CD4-positive, alpha-beta T cell (primary cell): ENCODE results near the gene RPTOR. TPM values are rescaled to one million over a fixed set of nuclear protein-coding genes. Genes with fewer than 3 reads are reported as not detected.
"Not testable (repeated sequence)": the region's sequence is repeated elsewhere in the genome, so short reads cannot be mapped to it uniquely, and the experiment has no call there.

Experiments used
- ATAC-seq: fragments of 200-7000 bp; cut with Tn5 transposase; one replicate; pipeline ENCODE4 v1.10.0; 2022; ENCODE audit warnings: mild to moderate bottlenecking; ENCODE audit not compliant: poor library complexity
- CTCF ChIA-PET: fragments of 350-600 bp; sonication (Branson Sonifier 250); formaldehyde crosslinking; loops from one replicate; lab custom pipeline; 2021; ENCODE audit warnings: antibody characterized with exemption, inconsistent platforms; lab: Charles Lee
- POLR2A ChIA-PET: fragments of 350-600 bp; sonication (Branson Sonifier 250); formaldehyde crosslinking; loops from one replicate; lab custom pipeline; 2021; ENCODE audit warnings: antibody characterized with exemption, inconsistent platforms; lab: Charles Lee
- DNase-seq, 14 experiments: peaks; one replicate each; pipeline ENCODE4 v3.0.0-alpha.2; 2013 to 2020; ENCODE audit warnings: mixed read lengths in 2 of 14
- H3K27ac ChIP-seq, 2 donors: one replicate each; pipeline versions ENCODE4 v1.5.1 to v1.7.0; 2013; ENCODE audit warnings: low read length in 2 of 2, low read depth in 1 of 2, mild to moderate bottlenecking in 1 of 2
- H3K27me3 ChIP-seq, 2 experiments: 1 replicate in 1 of 2; 2 replicates in 1 of 2; pipeline versions ENCODE4 v1.6.1 to v1.7.0; 2013; ENCODE audit warnings: low read length in 2 of 2, control low read depth in 1 of 2, mild to moderate bottlenecking in 1 of 2, moderate library complexity in 1 of 2; ENCODE audit not compliant: insufficient read depth in 2 of 2, control insufficient read depth in 1 of 2
- H3K36me3 ChIP-seq: one replicate; pipeline ENCODE4 v1.6.1; 2013; ENCODE audit warnings: low read length, control low read depth; ENCODE audit not compliant: insufficient read depth
- H3K4me1 ChIP-seq: one replicate; pipeline ENCODE4 v1.6.1; 2013; ENCODE audit warnings: low read length, control low read depth; ENCODE audit not compliant: insufficient read depth
- H3K4me3 ChIP-seq: one replicate; pipeline ENCODE4 v1.5.1; 2013; ENCODE audit warnings: mild to moderate bottlenecking, low read length, moderate library complexity
- H3K9me3 ChIP-seq, 2 experiments: 1 replicate in 1 of 2; 2 replicates in 1 of 2; pipeline versions ENCODE4 v1.6.1 to v1.7.0; 2013; ENCODE audit warnings: low read length in 2 of 2, mild to moderate bottlenecking in 2 of 2, control low read depth in 1 of 2, moderate library complexity in 1 of 2; ENCODE audit not compliant: control insufficient read depth in 1 of 2, insufficient read depth in 1 of 2
- H3K27ac Mint-ChIP-seq: one replicate; pipeline ENCODE4 v1.8.0; 2020; ENCODE audit warnings: mixed read lengths
- H3K27me3 Mint-ChIP-seq: one replicate; pipeline ENCODE4 v1.8.0; 2021; ENCODE audit warnings: mixed read lengths
- H3K36me3 Mint-ChIP-seq: one replicate; pipeline ENCODE4 v1.8.0; 2021; ENCODE audit warnings: low read depth, mixed read lengths
- H3K4me1 Mint-ChIP-seq: one replicate; pipeline ENCODE4 v1.8.0; 2021; ENCODE audit warnings: low read depth, mixed read lengths
- H3K4me3 Mint-ChIP-seq: one replicate; pipeline ENCODE4 v1.8.0; 2020; ENCODE audit warnings: mild to moderate bottlenecking, mixed read lengths
- H3K9me3 Mint-ChIP-seq: one replicate; pipeline ENCODE4 v1.8.0; 2020; ENCODE audit warnings: mixed read lengths
- intact Hi-C, 2 experiments: fragments of 100-400 bp; cut with DNase I in 1 of 2; cut with micrococcal nuclease in 1 of 2; formaldehyde crosslinking; loops; one replicate each; pipeline versions ENCODE4 v1.15.1 to v1.9.0; 2023 to 2025; cut with DNase I, micrococcal nuclease
- total RNA-seq, 174 experiments: library from RNA in 2 of 174; stranded (reverse) in 2 of 174; gene quantifications; one replicate each; pipeline ENCODE4 v1.2.3 and lab custom pipeline; 2021 to 2026
- TF ChIP-seq, protein P1 (sequence below): fragments of 200-600 bp; IDR thresholded peaks from one replicate; pipeline ENCODE4 v1.8.0; 2022; ENCODE audit warnings: antibody characterized with exemption, mild to moderate bottlenecking

Gene RPTOR
- total RNA-seq, 2 experiments from 2014 or later = 45.0 to 47.1 TPM

DNA sequence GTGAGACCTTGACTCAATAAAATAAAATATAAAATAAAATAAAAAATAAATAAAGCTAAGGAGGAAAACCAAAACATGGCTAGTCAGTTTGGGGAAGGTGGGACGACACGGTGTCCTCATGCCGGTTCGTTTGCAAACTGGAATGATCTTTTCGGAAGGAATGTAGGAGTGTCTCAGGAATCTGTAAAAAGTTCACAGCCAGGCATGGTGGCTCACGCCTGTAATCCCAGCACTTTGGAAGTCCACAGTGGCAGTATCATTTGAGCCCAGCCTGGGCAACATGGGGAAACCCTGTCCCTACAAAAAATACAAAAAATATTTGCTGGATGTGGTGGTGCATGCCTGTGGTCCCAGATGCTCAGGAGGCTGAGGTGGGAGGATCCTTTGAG lies 14.7 kb upstream of the RPTOR start:
- Mint-ChIP-seq H3K27me3 (peaks cover 31% of the 10 kb centered on the region), H3K4me3 (no peak overlapping the region), H3K4me1 (no peaks in the 10 kb centered on the region), H3K36me3 (no peaks in the 10 kb centered on the region), H3K27ac (no peak overlapping the region), H3K9me3 (no peaks in the 10 kb centered on the region)
- Histone ChIP-seq H3K9me3 (no peaks in the 10 kb centered on the region), H3K36me3 (no peaks in the 10 kb centered on the region), H3K4me1 (no peaks in the 10 kb centered on the region), H3K27me3 (peaks cover 7 to 8% of the 10 kb centered on the region in 2 experiments), H3K27ac (no peak overlapping the region), H3K4me3 (no peak overlapping the region)
- TF ChIP-seq, protein P1, sequence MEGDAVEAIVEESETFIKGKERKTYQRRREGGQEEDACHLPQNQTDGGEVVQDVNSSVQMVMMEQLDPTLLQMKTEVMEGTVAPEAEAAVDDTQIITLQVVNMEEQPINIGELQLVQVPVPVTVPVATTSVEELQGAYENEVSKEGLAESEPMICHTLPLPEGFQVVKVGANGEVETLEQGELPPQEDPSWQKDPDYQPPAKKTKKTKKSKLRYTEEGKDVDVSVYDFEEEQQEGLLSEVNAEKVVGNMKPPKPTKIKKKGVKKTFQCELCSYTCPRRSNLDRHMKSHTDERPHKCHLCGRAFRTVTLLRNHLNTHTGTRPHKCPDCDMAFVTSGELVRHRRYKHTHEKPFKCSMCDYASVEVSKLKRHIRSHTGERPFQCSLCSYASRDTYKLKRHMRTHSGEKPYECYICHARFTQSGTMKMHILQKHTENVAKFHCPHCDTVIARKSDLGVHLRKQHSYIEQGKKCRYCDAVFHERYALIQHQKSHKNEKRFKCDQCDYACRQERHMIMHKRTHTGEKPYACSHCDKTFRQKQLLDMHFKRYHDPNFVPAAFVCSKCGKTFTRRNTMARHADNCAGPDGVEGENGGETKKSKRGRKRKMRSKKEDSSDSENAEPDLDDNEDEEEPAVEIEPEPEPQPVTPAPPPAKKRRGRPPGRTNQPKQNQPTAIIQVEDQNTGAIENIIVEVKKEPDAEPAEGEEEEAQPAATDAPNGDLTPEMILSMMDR = no peak
- ATAC-seq (no peak), DNase-seq (no peak)
- intact Hi-C loops = no loop called here
- POLR2A ChIA-PET = no interaction called here
- CTCF ChIA-PET = no interaction called here

GRCh38 chr17:80531400-80531799 lies 13.2 kb upstream of the RPTOR start:
- H3K4me3 Mint-ChIP-seq = no peak overlapping the region

DNA sequence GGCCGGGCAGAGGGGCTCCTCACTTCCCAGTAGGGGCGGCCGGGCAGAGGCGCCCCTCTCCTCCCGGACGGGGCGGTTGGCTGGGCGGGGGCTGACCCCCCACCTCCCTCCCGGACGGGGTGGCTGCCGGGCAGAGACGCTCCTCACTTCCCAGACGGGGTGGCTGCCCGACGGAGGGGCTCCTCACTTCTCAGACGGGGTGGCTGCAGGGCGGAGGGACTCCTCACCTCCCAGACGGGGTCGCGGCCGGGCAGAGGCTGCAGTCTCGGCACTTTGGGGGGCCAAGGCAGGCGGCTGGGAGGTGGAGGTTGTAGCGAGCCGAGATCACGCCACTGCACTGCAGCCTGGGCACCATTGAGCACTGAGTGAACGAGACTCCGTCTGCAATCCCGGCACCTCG lies 7.3 kb upstream of the RPTOR start:
- H3K27me3 Mint-ChIP-seq = peaks cover 12% of the 10 kb centered on the region
- POLR2A ChIA-PET, H3K9me3 Mint-ChIP-seq, CTCF ChIA-PET, intact Hi-C loops, H3K27ac ChIP-seq, H3K4me1 Mint-ChIP-seq, H3K27ac Mint-ChIP-seq, H3K4me3 ChIP-seq, DNase-seq, H3K9me3 ChIP-seq, H3K36me3 ChIP-seq, ATAC-seq, H3K27me3 ChIP-seq, H3K36me3 Mint-ChIP-seq, H3K4me3 Mint-ChIP-seq, H3K4me1 ChIP-seq: not testable (repeated sequence)

More at GRCh38 chr17:80531400-80531799, 13.2 kb upstream of the RPTOR start:
- ChIA-PET CTCF (no interaction called here), POLR2A (no interaction called here)
- Mint-ChIP-seq H3K9me3 (no peaks in the 10 kb centered on the region), H3K27me3 (peaks cover 27% of the 10 kb centered on the region), H3K36me3 (no peaks in the 10 kb centered on the region), H3K27ac (no peak overlapping the region), H3K4me1 (no peaks in the 10 kb centered on the region)
- no peak for DNase-seq
- no peaks in the 10 kb centered on the region for H3K36me3 ChIP-seq
- H3K9me3 ChIP-seq = no peaks in the 10 kb centered on the region
- no peak overlapping the region for H3K4me3 ChIP-seq
- no peak overlapping the region for H3K27ac ChIP-seq
- no peak for ATAC-seq
- peaks cover 7 to 8% of the 10 kb centered on the region in 2 experiments for H3K27me3 ChIP-seq
- intact Hi-C loops = no loop called here
- TF ChIP-seq, protein P1 = no peak
- no peaks in the 10 kb centered on the region for H3K4me1 ChIP-seq

DNA sequence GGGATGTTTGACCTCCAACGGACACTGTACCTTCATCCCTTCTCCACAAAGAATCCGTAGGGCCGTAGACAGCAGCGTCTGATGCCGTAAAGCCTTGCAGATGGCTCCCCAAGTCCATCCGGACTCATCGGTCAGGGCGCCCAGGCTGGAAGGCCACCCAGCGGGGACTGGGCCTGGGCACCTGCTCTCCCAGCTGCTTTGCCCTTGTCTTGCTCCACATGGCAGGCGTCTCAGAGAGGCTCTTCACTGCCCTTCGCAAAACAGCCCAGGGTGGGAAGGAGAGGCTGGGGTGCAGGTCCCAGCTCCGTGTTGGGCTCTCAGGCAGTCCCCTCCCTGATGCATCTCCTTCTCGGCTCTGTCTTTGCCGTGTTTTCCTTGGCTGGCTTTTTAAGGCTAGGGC lies 6.2 kb upstream of the RPTOR start:
- CTCF ChIA-PET = no interaction called here
- H3K36me3 Mint-ChIP-seq = no peaks in the 10 kb centered on the region

More for the DNA sequence above, 6.2 kb upstream of the RPTOR start:
- Mint-ChIP-seq H3K9me3 (no peaks in the 10 kb centered on the region), H3K4me3 (no peak overlapping the region), H3K27me3 (peaks cover 10% of the 10 kb centered on the region), H3K27ac (no peak overlapping the region), H3K4me1 (peaks cover 8% of the 10 kb centered on the region)
- intact Hi-C loops = no loop called here
- DNase-seq (no peak), ATAC-seq (no peak)
- no peaks in the 10 kb centered on the region for H3K36me3 ChIP-seq
- TF ChIP-seq, protein P1 = no peak
- peaks cover 0 to under 1% of the 10 kb centered on the region in 2 experiments for H3K27me3 ChIP-seq
- no peak overlapping the region for H3K27ac ChIP-seq
- H3K4me1 ChIP-seq = no peaks in the 10 kb centered on the region
- H3K4me3 ChIP-seq = no peak overlapping the region
- POLR2A ChIA-PET = no interaction called here
- H3K9me3 ChIP-seq = no peaks in the 10 kb centered on the region
